CD14-positive monocyte (primary cell): ENCODE results near the gene CDH13. TPM values are rescaled to one million over a fixed set of nuclear protein-coding genes. Genes with fewer than 3 reads are reported as not detected.

Experiments
- DNase-seq, 3 donors: peaks; one replicate each; pipeline ENCODE4 v3.0.0-alpha.2; 2011 to 2022
- H2AFZ ChIP-seq: 2 replicates; pipeline ENCODE4 v1.6.0; 2012; ENCODE audit warnings: mild to moderate bottlenecking, low read depth, low read length, inconsistent platforms; ENCODE audit not compliant: insufficient read depth, poor library complexity, severe bottlenecking
- H3K27ac ChIP-seq, 2 donors: 1 replicate in 1 of 2; 2 replicates in 1 of 2; pipeline ENCODE4 v1.5.1; 2012 to 2013; ENCODE audit warnings: low read length in 2 of 2, control low read depth in 1 of 2, inconsistent platforms in 1 of 2, low read depth in 1 of 2, mild to moderate bottlenecking in 1 of 2
- H3K27me3 ChIP-seq, 2 donors: one replicate each; pipeline versions ENCODE4 v1.6.0 to v1.6.1; 2011 to 2013; ENCODE audit warnings: low read length in 2 of 2; ENCODE audit not compliant: control insufficient read depth in 2 of 2, insufficient read depth in 2 of 2
- H3K36me3 ChIP-seq, 2 donors: replicated peaks in 1 of 2; 1 replicate in 1 of 2; 2 replicates in 1 of 2; pipeline versions ENCODE4 v1.5.1 to v1.6.1; 2012 to 2013; ENCODE audit warnings: low read length in 2 of 2, control low read depth in 1 of 2, inconsistent platforms in 1 of 2, mild to moderate bottlenecking in 1 of 2; ENCODE audit not compliant: insufficient read depth in 2 of 2, control insufficient read depth in 1 of 2
- H3K4me1 ChIP-seq, 2 donors: 1 replicate in 1 of 2; 2 replicates in 1 of 2; pipeline versions ENCODE4 v1.5.1 to v1.6.1; 2012 to 2013; ENCODE audit warnings: low read length in 2 of 2, control low read depth in 1 of 2, inconsistent platforms in 1 of 2, mild to moderate bottlenecking in 1 of 2, moderate library complexity in 1 of 2; ENCODE audit not compliant: insufficient read depth in 2 of 2, control insufficient read depth in 1 of 2
- H3K4me2 ChIP-seq: replicated peaks from 2 replicates; pipeline ENCODE3; 2012; ENCODE audit warnings: low read length, moderate library complexity, mild to moderate bottlenecking; ENCODE audit not compliant: poor library complexity, severe bottlenecking; ENCODE audit errors: extremely low read depth
- H3K4me3 ChIP-seq, 3 experiments: fragments of 200-600 bp in 1 of 3; sonication (generic) in 1 of 3; replicated peaks in 1 of 3; 1 replicate in 2 of 3; 2 replicates in 1 of 3; pipeline ENCODE4 v1.5.1; 2011 to 2013; ENCODE audit warnings: low read length in 3 of 3, mild to moderate bottlenecking in 3 of 3, control low read depth in 2 of 3, low read depth in 2 of 3, inconsistent platforms in 1 of 3, moderate library complexity in 1 of 3
- H3K79me2 ChIP-seq: 2 replicates; pipeline ENCODE4 v1.6.0; 2012; ENCODE audit warnings: mild to moderate bottlenecking, control low read depth, inconsistent platforms, low read length, moderate library complexity; ENCODE audit not compliant: insufficient read depth
- H3K9ac ChIP-seq: 2 replicates; pipeline ENCODE4 v1.6.0; 2017; ENCODE audit warnings: low read length, mild to moderate bottlenecking; ENCODE audit not compliant: insufficient read depth, poor library complexity, severe bottlenecking
- H3K9me3 ChIP-seq, 2 donors: replicated peaks in 1 of 2; 1 replicate in 1 of 2; 2 replicates in 1 of 2; pipeline versions ENCODE4 v1.5.1 to v1.6.1; 2012 to 2013; ENCODE audit warnings: low read length in 2 of 2, control low read depth in 1 of 2; ENCODE audit not compliant: control insufficient read depth in 1 of 2, insufficient read depth in 1 of 2
- H4K20me1 ChIP-seq: 2 replicates; pipeline ENCODE4 v1.6.0; 2012; ENCODE audit warnings: mild to moderate bottlenecking, low read length, control low read depth, moderate library complexity; ENCODE audit not compliant: insufficient read depth
- H3K27ac Mint-ChIP-seq, 7 donors: one replicate each; pipeline ENCODE4 v1.8.0; 2020; ENCODE audit warnings: mild to moderate bottlenecking in 7 of 7, mixed read lengths in 7 of 7, moderate library complexity in 6 of 7, inconsistent platforms in 2 of 7
- H3K27me3 Mint-ChIP-seq, 3 donors: one replicate each; pipeline ENCODE4 v1.8.0; 2021 to 2022; ENCODE audit warnings: low read depth in 3 of 3, mild to moderate bottlenecking in 3 of 3, mixed read lengths in 3 of 3, moderate library complexity in 3 of 3, inconsistent platforms in 1 of 3
- H3K36me3 Mint-ChIP-seq, 2 donors: one replicate each; pipeline ENCODE4 v1.8.0; 2020; ENCODE audit warnings: mixed read lengths in 2 of 2, inconsistent platforms in 1 of 2, mild to moderate bottlenecking in 1 of 2
- H3K4me1 Mint-ChIP-seq: one replicate; pipeline ENCODE4 v1.8.0; 2020; ENCODE audit warnings: mild to moderate bottlenecking, mixed read lengths
- H3K4me3 Mint-ChIP-seq, 2 donors: one replicate each; pipeline ENCODE4 v1.8.0; 2020; ENCODE audit warnings: mild to moderate bottlenecking in 2 of 2, mixed read lengths in 2 of 2, moderate library complexity in 1 of 2
- H3K9me3 Mint-ChIP-seq, 7 donors: one replicate each; pipeline ENCODE4 v1.8.0; 2020 to 2022; ENCODE audit warnings: mixed read lengths in 7 of 7, mild to moderate bottlenecking in 6 of 7, moderate library complexity in 6 of 7, inconsistent platforms in 2 of 7
- WGBS: methylation state at CpG from one replicate; pipeline ENCODE4 v1.1.5; 2013; ENCODE audit warnings: missing lambda C conversion rate; ENCODE audit not compliant: insufficient coverage; 5-methylcytosine and 5-hydroxymethylcytosine counted together
- intact Hi-C, 2 donors: fragments of 100-400 bp; cut with micrococcal nuclease; formaldehyde crosslinking; loops; one replicate each; pipeline versions ENCODE4 v1.15.0 to v1.15.1; 2023
- polyA plus RNA-seq, 3 donors: library from polyadenylated mRNA; depleted of rRNA in 1 of 3; unstranded in 2 of 3; stranded (reverse) in 1 of 3; fragments of 300-500 nt in 2 of 3; fragments of >200 nt in 1 of 3; fragmentation: Illumina TruSeq in 2 of 3; gene quantifications; 1 replicate in 2 of 3; 2 replicates in 1 of 3; pipeline ENCODE4 v1.2.3, GENCODE V29; 2012 to 2021
- TF ChIP-seq, protein P1 (sequence below): fragments of 200-600 bp; IDR thresholded peaks from one replicate; pipeline ENCODE4 v1.8.0; 2022; ENCODE audit warnings: antibody characterized with exemption, mild to moderate bottlenecking

Gene CDH13
- polyA plus RNA-seq, 3 donors, result 0.13 to 0.19 TPM; not detected in 1

DNA sequence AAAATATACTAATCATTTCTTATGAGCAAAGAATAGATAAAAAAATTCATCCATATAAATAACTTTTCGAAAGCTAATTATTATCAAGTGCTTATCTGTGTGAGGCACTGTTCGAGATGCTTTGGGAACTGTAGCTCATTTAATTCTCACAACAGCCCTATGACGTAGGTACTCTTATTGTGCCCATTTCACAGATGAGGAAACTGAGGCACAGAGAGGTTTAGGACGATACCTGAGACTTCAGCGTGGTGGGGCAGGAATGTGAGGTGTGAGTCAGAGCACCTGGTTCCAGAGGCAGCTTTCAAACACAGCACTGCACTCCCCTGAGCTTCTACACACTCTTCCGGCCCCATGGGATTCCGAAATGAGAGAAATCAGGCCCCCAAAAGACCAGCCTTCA is 995.2 kb downstream of the CDH13 start:
- Mint-ChIP-seq H3K4me3 (no peak overlapping the region), H3K4me1 (peaks cover 2% of the 10 kb centered on the region), H3K27ac (no peak overlapping the region), H3K9me3 (peaks cover 0 to 2% (median 0%) of the 10 kb centered on the region in 7 donors), H3K36me3 (no peaks in the 10 kb centered on the region), H3K27me3 (peaks cover 5 to 12% (median 7%) of the 10 kb centered on the region in 3 donors)
- Histone ChIP-seq H3K79me2 (no peaks in the 10 kb centered on the region), H3K27ac (no peak overlapping the region), H3K4me3 (no peak overlapping the region), H4K20me1 (no peaks in the 10 kb centered on the region), H3K9ac (no peak overlapping the region), H3K4me1 (no peaks in the 10 kb centered on the region), H3K27me3 (no peaks in the 10 kb centered on the region), H3K36me3 (no peaks in the 10 kb centered on the region), H2AFZ (no peak overlapping the region), H3K9me3 (no peaks in the 10 kb centered on the region), H3K4me2 (no peak overlapping the region)
- TF ChIP-seq, protein P1, sequence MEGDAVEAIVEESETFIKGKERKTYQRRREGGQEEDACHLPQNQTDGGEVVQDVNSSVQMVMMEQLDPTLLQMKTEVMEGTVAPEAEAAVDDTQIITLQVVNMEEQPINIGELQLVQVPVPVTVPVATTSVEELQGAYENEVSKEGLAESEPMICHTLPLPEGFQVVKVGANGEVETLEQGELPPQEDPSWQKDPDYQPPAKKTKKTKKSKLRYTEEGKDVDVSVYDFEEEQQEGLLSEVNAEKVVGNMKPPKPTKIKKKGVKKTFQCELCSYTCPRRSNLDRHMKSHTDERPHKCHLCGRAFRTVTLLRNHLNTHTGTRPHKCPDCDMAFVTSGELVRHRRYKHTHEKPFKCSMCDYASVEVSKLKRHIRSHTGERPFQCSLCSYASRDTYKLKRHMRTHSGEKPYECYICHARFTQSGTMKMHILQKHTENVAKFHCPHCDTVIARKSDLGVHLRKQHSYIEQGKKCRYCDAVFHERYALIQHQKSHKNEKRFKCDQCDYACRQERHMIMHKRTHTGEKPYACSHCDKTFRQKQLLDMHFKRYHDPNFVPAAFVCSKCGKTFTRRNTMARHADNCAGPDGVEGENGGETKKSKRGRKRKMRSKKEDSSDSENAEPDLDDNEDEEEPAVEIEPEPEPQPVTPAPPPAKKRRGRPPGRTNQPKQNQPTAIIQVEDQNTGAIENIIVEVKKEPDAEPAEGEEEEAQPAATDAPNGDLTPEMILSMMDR, result no peak
- intact Hi-C loops, result no loop called here
- DNase-seq, result no peak
- 71% methylated on average over 2 of the region's 7 CpGs for WGBS

DNA sequence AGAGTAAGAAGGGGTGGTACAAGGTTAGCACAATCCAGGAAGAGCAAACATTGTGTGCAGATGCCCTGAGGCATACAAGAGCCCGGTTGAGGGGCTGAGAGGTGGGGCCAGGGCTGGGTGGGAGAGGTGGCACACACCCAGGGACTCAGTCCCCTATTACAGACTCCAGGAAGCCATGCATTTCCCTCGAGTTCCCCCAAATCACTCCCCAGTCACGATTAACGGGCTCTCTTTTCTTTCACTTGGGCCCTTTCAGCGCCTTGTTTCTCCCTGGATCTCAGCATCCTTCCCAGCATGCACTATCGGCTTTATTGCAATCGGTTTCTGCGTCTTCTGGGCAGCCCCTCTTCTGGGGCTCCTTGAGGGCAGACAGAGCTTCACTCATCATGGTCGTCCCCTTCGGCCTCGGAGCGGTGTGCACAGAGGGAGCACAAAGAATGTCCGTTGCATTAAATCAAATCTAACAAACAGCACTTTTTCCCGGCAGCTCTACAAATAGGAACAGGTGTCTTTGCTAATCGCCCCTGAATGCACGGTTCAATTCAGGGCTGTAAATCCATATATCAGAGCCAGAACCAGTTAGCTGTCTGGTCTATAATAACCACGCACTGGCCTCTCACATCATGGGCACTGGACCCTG is 996.4 kb downstream of the CDH13 start:
- H3K9me3 ChIP-seq, result no peaks in the 10 kb centered on the region
- no peaks in the 10 kb centered on the region for H3K4me1 ChIP-seq
- H3K36me3 ChIP-seq, result no peaks in the 10 kb centered on the region
- TF ChIP-seq, protein P1, result no peak
- Mint-ChIP-seq H3K4me3 (no peak overlapping the region), H3K27me3 (peaks cover 7 to 12% (median 7%) of the 10 kb centered on the region in 3 donors), H3K4me1 (peaks cover 2% of the 10 kb centered on the region), H3K27ac (peak overlapping the region in 1 of 7 donors; percentile 61), H3K36me3 (no peaks in the 10 kb centered on the region), H3K9me3 (peaks cover 0 to 2% (median 0%) of the 10 kb centered on the region in 7 donors)
- no peak overlapping the region for H3K27ac ChIP-seq
- H3K9ac ChIP-seq, result no peak overlapping the region
- H3K79me2 ChIP-seq, result no peaks in the 10 kb centered on the region
- H3K4me2 ChIP-seq, result no peak overlapping the region
- 81% methylated on average over 16 of the region's 17 CpGs for WGBS
- no peak for DNase-seq
- intact Hi-C loops, result no loop called here
- H4K20me1 ChIP-seq, result no peaks in the 10 kb centered on the region
- H3K27me3 ChIP-seq, result no peaks in the 10 kb centered on the region
- no peak overlapping the region for H3K4me3 ChIP-seq
- no peak overlapping the region for H2AFZ ChIP-seq
